CD1c-positive myeloid dendritic cell (primary cell): ENCODE results near the gene PDSS2.

Source experiments
- DNase-seq: peaks from one replicate; pipeline ENCODE4 v3.0.0-alpha.2; 2016; ENCODE audit errors: extremely low spot score

The PDSS2 gene

DNA sequence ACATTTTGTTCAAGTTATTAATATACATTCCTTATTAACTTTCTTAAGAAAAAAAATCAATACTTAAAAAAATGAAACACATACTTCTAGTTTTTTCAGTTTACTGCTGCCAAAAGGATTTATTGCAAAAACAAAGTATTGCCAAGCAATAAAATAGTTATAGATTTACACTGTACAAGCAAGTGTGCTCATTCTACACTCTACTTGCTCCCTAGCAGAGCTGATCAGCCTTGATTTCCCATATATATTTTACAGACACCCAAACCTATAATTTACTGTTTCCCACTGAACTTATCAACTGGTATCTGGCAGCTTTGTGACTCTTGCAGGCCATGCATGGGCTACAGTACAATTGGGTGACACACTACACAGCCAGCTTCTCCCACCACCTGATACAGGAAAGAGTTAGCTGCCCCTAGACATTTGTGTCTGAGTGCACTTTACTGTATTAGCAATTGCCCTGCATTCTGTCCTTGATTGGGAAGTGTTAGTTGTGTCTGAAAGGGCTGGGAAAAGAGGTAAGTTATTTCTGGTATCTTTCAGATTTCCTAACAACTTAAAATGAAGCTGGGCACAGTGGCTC, 188.1 kb downstream of the PDSS2 start:
- no peak for DNase-seq

DNA sequence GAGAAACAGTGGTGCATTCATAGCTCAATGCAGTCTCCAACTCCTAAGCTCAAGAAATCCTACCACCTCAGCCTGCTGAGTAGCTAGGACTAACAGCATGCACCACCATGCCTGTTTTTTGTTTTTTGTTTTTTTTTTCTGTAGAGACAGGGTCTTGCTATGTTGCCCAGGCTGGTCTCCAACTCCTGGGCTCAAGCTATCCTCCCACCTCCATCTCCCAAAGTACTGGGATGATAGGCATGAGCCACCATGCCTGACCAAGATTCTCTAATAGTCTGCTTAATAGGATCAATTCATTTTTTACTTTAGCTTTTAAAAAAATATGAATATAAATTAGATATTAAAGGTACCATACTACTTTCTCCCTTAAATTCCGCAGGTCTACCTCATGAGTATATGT, 191.7 kb downstream of the PDSS2 start:
- DNase-seq: no peak

DNA sequence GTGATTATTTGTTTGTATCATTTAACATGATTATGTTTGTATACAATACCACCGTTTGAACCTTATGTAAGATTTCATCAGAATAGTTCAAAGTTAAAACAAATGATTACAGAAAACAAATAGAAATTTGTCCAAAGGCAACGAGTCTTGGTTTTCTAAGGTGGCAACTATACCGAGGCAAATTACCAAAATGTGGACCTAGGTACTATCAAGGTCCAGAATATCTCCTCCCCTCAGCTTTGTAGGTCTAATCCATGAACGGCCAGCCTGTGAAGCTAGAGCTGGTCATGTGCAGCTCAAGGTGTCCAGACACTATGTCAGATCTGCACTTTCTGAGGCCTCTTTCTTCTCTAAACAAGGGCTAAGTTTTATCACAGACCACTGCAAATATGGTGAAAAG, 192.4 kb downstream of the PDSS2 start:
- DNase-seq: no peak

DNA sequence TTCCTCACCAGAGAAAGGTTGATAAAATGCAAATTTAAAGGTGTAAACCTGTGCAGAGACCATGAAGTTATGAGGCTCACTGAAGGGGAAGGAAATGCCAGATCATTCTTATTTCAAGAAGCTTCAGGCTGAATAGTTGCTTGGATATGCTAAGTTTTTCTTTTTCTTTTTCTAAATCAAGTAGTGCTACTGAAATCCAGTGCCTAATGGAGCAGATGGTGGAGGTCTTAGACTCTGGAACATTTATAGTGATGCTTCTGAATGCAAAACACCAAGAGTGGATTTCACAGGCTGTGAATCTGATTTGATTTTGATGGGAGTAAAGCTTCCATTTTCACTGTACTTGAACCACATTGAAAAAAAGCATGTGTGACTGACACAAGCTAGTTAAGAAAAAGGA, 192.8 kb downstream of the PDSS2 start:
- no peak for DNase-seq

DNA sequence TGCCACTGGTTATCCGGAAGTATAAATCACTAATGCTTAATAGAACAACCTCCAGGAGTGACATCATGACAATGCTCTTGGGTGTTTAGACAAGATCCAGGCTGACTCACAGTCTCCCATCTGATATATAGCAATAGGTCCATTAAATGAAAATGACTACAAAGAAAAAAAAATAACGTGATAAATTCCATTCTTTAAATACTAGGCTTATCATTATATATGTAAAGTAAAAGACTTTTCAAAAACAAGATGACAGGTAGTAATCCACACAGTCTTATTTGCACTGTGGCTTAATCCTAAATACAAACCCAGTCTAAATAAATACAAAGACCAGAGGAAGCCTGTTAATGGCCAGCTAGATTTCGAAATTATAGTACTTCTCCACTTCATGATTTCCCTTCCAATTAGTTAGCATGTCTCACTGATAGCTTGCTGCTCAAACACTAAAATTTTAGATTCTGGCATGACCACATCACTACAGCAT, 195.0 kb downstream of the PDSS2 start:
- no peak for DNase-seq

DNA sequence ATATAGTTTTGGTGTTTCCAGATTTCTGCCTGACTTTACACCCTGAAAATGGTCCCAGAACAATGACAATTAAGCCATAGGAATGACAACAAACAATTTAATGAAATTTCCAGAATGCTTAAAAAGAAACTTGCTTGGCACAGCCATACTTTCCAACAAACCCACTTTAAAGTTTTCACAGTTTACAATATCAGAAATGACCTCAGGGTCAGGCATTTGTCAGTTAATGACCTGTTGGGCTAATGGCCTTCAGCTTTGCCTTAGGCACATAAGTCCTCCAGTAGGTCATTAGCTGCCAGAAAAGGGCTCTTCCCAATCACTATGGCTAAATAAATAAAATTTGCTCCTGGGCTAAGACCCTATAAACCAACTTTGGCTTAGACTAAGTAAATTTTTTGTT, 199.4 kb downstream of the PDSS2 start:
- no peak for DNase-seq

DNA sequence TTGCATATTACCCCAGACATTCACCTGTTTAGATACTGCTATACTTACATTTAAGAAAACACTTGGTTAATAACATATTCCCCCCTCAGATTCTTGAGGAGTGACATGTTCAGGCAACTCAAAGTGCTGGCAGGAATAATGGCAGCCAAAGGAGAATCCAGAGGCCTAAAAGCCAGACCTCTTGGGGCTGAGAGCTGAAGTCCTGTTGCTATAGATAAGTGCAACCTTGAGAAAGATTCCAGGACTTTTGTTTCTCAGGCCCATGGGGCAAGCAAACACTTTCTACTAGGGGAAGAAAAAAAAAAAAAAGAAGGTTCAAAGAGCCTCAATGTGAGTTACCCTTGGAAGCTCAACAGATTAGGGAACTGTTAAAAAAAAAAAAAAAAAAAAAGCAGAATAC, 211.2 kb downstream of the PDSS2 start:
- no peak for DNase-seq

DNA sequence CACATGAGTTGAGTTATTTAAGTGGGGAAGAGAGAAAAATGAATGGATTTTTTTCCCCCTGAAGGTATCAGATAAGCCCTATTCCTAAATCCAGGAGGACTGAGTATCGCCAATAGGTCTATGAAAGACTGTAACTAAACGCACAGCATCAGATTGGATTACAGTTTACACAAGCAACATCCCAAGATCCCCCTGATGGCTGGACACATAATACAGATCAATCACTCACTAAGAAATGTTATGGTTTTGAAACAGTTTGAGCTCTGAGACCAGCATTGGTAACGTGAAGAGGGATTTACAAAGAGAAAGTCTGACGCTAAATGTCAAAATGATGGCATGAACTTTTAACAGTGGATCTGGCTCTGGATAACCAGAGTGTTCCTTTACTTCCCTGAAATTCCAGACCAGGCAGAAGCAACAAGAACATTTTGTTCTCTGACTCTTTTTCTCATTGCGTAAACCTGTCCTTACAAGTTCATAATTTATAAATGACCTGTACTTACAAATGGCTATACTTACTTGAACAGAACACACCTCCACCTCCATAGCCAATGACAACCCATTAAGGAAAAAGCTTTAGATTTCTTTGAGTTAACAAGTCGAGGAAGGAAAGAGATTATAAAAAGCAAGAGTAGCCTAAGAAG, 212.3 kb downstream of the PDSS2 start:
- no peak for DNase-seq

DNA sequence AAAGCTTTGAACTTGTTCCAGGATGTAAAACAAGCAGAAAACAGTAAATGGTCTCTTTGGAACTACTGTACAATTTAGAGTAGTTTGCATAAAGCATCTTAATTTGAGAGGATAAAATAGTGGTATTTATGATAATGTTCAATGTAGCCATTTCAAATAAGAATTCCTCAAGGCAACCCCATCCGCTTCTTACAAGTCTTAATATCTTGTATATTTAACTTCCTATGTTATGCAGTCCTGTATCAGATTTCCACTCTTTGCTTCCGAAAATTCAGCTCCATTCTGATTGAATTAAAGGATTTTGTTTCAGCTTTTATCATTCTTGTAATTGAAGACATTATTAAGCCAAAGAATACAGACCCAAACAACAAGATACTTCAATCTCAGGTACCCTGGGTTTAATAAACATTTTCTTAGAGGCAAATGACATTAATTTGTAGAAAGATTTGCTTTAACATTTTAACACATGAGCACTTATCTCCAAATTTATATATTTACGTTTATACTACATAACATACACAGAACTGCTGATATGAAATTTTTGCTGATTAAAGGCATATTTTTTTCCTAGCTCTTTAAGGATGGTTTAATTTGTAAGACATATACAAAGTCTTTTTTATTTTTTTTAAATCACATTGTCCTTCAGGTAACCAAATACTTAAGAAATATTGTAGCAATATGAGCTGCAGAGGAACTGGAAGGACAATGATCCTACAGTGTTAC, 213.0 kb downstream of the PDSS2 start:
- no peak for DNase-seq

DNA sequence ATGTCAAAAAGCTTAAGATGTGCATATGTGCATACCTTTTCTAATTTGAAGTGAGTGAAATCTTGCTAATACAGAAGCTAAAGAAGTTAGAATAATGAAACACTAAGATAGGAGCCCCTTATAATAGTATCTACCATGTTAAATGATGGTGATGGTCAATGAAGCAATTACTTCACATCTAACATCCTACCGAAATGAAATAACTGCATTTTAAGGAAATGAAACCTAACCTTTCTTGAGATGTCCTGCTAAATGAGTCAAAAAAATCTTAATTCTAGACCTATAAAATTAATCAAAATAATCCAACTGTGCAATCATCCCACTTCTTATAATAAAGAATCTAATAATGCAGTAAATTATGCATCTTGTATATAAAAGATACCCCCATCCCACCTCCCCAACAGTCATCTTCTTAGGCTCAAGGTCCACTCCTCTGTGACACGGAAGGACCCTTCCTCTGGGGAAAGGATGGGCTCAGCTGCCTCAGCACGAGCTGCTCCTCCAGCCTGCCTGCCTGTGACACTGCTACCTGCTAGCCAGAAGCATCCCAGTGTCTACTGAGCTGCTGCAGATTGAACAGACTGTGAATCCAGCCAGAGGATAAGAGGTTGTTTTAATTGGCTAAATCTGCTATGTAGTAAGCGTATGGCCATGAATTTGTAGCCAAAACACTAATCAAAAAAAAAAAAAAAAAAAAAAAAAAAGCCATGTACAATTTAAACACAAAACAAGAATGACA, 214.5 kb downstream of the PDSS2 start:
- DNase-seq: no peak

DNA sequence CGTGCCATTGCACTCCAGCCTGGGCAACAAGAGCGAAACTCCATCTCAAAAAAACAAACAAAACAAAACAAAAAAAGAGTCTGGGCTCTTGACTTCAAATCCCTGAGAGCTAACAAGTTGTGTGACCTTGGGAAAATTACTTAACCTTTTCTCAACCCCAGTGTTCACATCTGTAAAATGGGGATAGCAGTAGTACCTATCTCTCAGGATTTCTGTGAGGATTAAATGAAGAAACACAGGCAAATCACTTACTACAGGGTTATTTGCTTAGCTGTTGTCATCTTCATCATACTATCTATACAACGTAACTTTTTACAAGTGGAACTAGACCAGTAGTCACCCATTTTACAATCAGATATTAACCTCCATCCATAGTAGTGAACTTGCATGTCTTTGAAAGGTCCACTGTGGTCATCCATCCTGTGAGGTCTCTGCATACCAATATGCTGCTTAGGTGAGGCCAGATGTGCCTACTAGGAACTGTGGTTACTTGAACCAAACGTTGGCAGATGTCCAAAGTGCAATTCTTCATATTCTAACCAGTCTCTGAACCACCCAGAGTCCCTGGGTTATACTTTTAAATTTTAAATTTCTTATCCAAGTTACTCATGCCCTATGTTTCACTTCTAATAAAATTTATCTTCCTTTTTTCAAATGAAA, 215.2 kb downstream of the PDSS2 start:
- no peak for DNase-seq

DNA sequence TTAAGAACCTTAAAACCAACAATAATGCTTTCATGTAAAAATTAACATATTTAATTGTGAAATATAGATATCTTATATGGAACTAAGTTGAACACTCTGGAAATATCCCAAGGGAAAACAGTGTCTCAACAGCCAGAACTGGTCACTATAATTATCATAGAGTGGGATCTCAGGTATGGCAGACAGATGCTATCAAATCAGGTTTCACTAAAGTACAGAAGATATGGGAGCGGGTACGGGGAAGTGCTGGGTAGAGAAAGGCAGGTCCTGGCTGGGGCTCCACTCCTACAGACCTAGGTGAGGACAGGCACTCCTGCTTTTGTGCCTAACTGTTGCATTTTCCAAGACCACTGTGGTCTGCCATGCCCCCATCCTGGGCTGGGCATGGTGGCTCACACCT, 215.9 kb downstream of the PDSS2 start:
- DNase-seq: no peak

DNA sequence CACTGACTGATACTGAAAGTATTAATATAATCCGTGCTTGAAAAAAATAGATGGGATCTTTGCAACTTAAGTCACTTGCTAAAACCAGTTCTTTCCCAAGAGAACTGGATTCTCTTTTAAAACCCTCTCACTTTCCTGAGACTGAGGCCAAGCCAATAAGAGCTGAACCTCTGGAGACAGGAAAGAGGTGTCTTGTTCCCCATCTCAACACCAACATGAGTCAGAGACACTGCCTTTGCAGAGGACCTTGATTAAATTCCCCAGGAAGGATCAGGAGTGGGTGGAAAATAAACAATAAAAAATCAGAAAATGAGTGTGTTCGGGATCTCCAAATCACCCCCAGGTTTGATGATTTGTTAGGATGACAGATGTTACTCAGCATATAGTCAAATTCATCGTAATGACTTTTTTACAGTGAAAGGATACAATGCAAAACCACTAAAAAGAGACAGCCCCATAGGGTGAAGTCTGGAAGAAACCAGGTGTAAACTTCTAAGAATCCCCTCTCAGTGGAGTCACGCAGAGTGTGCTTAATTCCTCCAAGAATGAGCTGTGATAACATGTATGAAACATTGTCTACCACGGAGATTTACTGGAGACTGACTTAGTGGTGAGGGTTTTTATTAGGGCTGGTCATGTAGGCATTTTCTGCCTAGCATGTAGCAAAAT, 221.2 kb downstream of the PDSS2 start:
- DNase-seq: no peak

DNA sequence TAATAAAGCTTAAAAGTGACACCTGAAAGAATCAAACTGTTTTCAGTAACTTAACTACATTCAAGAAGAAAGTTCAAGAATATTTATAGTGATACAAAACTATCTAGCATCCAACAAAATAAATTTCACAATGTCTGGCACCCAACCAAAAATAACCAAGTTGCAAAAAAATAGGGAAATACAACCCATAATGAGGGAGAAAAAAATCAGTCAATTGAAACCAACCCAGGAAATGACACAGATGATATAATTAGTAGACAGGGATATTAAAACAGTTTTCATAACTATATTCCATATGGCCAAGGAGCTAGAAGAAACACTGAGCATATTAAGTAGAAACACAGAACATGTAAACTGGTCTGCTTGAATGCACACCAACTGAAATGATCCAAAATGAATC, 223.9 kb downstream of the PDSS2 start:
- DNase-seq: peak; percentile 13

DNA sequence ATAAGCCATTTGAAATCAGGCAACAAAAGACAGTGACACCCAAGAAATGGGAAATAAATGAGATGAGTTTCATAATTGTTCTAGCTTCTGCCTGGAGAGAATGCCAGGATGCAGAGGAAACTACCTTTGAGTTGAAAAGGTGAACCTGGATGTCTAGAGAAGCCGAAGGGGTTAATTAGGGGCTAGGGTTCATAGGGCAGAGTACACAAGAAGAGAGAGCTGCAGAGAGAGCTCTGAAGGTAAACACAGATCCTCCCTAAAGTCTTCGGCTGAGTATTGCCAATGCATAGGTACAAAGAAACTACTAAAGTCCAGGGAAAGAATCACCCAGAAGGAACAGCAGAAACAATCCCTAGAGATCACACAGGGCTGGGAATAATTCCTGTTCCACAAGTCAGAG, 224.4 kb downstream of the PDSS2 start:
- DNase-seq: no peak

DNA sequence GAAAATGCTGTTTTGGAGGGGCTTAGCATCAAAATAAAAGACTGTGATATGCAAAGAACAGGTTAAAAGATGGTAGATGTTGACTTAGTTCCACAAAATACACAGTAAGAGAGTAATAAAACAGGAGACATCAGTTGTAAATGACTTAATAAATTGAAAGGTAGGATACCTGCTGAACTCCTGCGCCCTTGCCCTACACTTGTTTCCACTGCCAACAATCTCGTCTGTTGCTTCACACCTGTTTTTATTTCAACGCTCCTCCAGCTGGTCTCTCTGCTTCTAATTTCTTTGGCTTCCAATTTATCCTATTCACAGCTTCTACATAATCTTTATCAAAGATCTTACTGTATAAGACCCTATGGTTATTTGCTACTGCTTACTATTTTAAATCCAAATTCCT, 228.1 kb downstream of the PDSS2 start:
- DNase-seq: no peak

DNA sequence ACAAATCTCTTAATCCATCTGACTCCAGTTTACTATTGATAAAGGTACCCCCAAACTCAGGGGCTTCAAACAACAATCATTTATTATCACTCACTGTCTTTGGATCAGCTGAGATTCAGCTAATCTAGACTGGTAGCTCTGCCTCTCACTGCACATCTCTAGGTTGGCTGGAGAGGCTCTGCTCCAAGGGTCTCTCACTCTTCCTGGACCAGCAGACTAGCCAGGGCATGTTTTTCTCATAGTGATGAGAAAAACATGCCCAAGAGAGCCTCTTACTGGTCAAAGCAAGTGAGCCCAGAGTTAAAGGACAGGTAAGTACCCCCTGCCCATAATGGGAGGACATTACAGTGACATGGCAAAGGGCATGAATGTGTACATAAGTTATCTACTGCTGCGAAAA, 228.9 kb downstream of the PDSS2 start:
- DNase-seq: no peak

DNA sequence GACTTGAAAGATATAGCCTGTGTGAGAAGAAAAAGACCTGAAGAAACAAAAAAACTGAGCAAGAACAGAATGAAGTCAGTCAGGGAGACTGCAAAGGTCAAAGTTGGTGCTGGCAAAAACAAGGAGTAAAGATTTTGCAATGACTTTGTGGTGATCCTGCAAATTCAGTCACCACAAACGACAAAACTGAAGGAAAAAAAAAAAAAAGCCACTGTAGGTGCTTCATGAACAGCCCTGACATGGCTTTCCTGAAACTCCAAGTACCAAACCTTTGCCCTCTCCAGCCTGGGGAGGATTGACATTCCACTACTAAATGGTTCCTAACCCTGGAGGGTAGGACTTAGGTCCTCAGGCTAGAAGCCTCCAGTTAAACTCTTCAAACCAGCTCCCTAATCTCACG, 229.3 kb downstream of the PDSS2 start:
- DNase-seq: no peak

DNA sequence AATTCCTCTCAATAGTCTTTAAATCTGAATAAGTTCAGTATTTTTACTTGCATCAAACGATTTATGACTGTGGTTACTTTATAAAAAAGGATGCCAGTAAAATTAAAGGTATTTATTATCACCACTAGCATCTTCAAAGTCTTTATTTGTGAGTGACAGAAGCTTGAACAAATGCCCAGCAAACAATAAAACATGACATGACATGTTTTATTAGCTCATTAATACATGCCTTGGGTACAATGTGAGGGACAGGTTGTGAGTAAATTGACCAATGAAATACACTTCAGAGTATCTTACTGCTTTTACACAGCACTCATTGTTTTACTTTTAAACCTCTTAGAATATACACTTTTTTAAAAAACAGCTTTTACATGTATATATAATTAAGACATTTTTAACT, 230.6 kb downstream of the PDSS2 start:
- DNase-seq: no peak

DNA sequence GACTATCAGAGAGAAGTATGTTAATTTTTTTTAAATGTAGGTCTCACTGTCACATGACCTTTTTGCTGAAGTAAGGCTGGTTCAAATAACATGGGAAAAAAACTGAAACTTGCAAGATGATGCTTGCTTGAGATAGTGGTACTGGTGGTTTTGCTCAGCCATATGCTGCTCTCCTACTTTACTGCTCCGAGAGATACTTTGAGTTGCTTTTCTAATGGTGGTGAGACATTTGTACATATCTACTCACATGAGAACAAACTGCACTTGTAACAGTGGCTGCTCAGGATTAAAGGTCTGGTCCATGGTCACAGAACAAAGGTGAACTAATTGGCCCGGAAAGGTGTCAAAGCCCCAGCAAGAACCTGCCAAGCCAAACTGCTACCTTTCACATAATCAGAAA, 237.8 kb downstream of the PDSS2 start:
- no peak for DNase-seq

DNA sequence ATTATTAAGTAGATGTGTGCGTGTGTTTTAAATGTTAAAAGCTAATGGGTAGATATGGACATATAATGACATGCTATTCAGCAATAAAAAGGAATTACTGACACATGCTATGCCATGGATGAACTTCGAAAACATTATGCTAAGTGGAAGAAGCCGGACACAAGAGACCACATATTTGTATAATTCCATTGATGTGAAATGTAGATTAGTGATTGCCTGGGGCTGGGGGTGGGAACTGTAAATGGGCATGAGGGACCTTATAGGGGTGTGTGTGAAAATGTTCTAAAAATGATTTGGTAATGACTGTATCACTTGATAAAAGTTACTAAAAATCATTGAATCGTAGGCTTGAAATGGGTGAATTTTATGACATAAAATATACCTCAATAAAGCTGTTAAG, 239.5 kb downstream of the PDSS2 start:
- DNase-seq: no peak

DNA sequence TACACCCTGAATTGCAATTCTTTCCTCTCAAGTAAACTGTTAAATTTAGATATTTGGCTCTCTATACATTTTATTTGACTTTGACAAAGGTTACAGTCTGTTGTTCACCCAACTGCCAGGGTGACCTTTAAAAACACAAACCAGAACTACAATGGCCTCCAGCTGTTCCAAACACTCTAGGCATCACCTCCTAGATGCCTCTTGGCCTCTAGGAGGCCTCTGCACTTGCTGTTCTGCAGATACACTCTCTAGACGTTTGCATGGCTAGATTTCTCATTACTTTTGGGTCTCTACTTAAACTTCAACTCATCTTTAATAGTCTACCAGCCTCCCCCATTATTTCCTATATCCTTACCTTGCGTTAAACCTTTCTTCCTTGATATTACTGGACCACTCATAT, 241.2 kb downstream of the PDSS2 start:
- DNase-seq: no peak
